B cell (primary cell): Measurements from ENCODE around the gene SEMA3B. TPM values are rescaled to one million over a fixed set of nuclear protein-coding genes. Genes with fewer than 3 reads are reported as not detected.

Source experiments
- ATAC-seq: fragments of 200-7000 bp; cut with Tn5 transposase; one replicate; pipeline ENCODE4 v1.10.0; 2021; ENCODE audit warnings: low read depth, mild to moderate bottlenecking, moderate number of reproducible peaks, moderate library complexity
- CTCF ChIA-PET: fragments of 350-600 bp; sonication (Branson Sonifier 250); formaldehyde crosslinking; loops from one replicate; lab custom pipeline; 2021; ENCODE audit warnings: antibody characterized with exemption, inconsistent platforms; lab: Charles Lee
- POLR2A ChIA-PET: fragments of 350-600 bp; sonication (Branson Sonifier 250); formaldehyde crosslinking; loops from one replicate; lab custom pipeline; 2021; ENCODE audit warnings: antibody characterized with exemption; lab: Charles Lee
- DNase-seq: peaks from one replicate; pipeline ENCODE4 v3.0.0; 2013
- H2AFZ ChIP-seq: 2 replicates; pipeline ENCODE4 v1.6.1; 2012; ENCODE audit warnings: mild to moderate bottlenecking, low read depth, low read length; ENCODE audit not compliant: insufficient read depth, poor library complexity, severe bottlenecking
- H3K27ac ChIP-seq, 2 donors: 1 replicate in 1 of 2; 2 replicates in 1 of 2; pipeline ENCODE4 v1.5.1; 2012 to 2013; ENCODE audit warnings: low read length in 2 of 2, mild to moderate bottlenecking in 2 of 2, moderate library complexity in 1 of 2
- H3K27me3 ChIP-seq, 4 experiments: fragments of 200-600 bp in 1 of 4; sonication (generic) in 1 of 4; replicated peaks in 1 of 4; 1 replicate in 2 of 4; 2 replicates in 2 of 4; pipeline versions ENCODE4 v1.6.1 to v1.7.0; 2013 to 2016; ENCODE audit warnings: low read length in 3 of 4, mild to moderate bottlenecking in 2 of 4, mixed read lengths in 1 of 4, moderate library complexity in 1 of 4; ENCODE audit not compliant: insufficient read depth in 4 of 4, control insufficient read depth in 3 of 4; ENCODE audit errors: control extremely low read depth in 1 of 4
- H3K36me3 ChIP-seq, 2 experiments: replicated peaks in 1 of 2; 1 replicate in 1 of 2; 2 replicates in 1 of 2; pipeline versions ENCODE4 v1.6.1 to v1.7.1; 2013; ENCODE audit warnings: low read length in 1 of 2; ENCODE audit not compliant: insufficient read depth in 2 of 2, control insufficient read depth in 1 of 2; ENCODE audit errors: control extremely low read depth in 1 of 2, extremely low read depth in 1 of 2
- H3K4me1 ChIP-seq, 2 donors: fragments of 200-600 bp in 1 of 2; sonication (generic) in 1 of 2; 1 replicate in 1 of 2; 2 replicates in 1 of 2; pipeline versions ENCODE4 v1.5.1 to v1.6.1; 2013 to 2017; ENCODE audit warnings: low read length in 2 of 2; ENCODE audit not compliant: control insufficient read depth in 2 of 2, insufficient read depth in 2 of 2
- H3K4me2 ChIP-seq: replicated peaks from 2 replicates; pipeline ENCODE3; 2012; ENCODE audit warnings: mild to moderate bottlenecking, low read depth, low read length; ENCODE audit not compliant: poor library complexity, severe bottlenecking
- H3K4me3 ChIP-seq, 5 experiments: fragments of 200-600 bp in 1 of 5; sonication (generic) in 1 of 5; 1 replicate in 3 of 5; 2 replicates in 2 of 5; pipeline versions ENCODE4 v1.5.1 to v1.7.0; 2011 to 2016; ENCODE audit warnings: low read length in 4 of 5, mild to moderate bottlenecking in 4 of 5, low read depth in 2 of 5, control low read depth in 1 of 5, moderate library complexity in 1 of 5; ENCODE audit not compliant: insufficient read depth in 1 of 5; ENCODE audit errors: control extremely low read depth in 1 of 5, extremely low read depth in 1 of 5
- H3K79me2 ChIP-seq: fragments of 200-600 bp; sonication (generic); one replicate; pipeline ENCODE4 v1.6.0; 2016; ENCODE audit warnings: low read length; ENCODE audit not compliant: control insufficient read depth, insufficient read depth
- H3K9ac ChIP-seq: fragments of 200-600 bp; sonication (generic); 2 replicates; pipeline ENCODE4 v1.6.1; 2017; ENCODE audit warnings: mild to moderate bottlenecking, low read length, moderate library complexity
- H3K9me3 ChIP-seq, 3 donors: one replicate each; pipeline versions ENCODE4 v1.6.1 to v1.7.1; 2013; ENCODE audit warnings: low read length in 2 of 3; ENCODE audit not compliant: control insufficient read depth in 2 of 3, insufficient read depth in 1 of 3; ENCODE audit errors: control extremely low read depth in 1 of 3
- H4K20me1 ChIP-seq: 2 replicates; pipeline ENCODE4 v1.6.0; 2012; ENCODE audit warnings: mild to moderate bottlenecking, low read length; ENCODE audit not compliant: insufficient read depth, control insufficient read depth, poor library complexity, severe bottlenecking
- H3K27ac Mint-ChIP-seq: one replicate; pipeline ENCODE4 v1.8.0; 2021; ENCODE audit warnings: mixed read lengths
- H3K27me3 Mint-ChIP-seq: one replicate; pipeline ENCODE4 v1.8.0; 2021; ENCODE audit warnings: mixed read lengths
- H3K4me1 Mint-ChIP-seq: one replicate; pipeline ENCODE4 v1.8.0; 2021; ENCODE audit warnings: mixed read lengths
- H3K4me3 Mint-ChIP-seq: one replicate; pipeline ENCODE4 v1.8.0; 2021; ENCODE audit warnings: mixed read lengths
- H3K9me3 Mint-ChIP-seq: one replicate; pipeline ENCODE4 v1.8.0; 2022; ENCODE audit warnings: mixed read lengths; ENCODE audit not compliant: insufficient read depth
- EZH2 ChIP-seq: IDR thresholded peaks from 2 replicates; pipeline ENCODE4 v1.6.1; 2012; ENCODE audit warnings: borderline replicate concordance, low read depth, mild to moderate bottlenecking, moderate library complexity, low read length; ENCODE audit not compliant: insufficient read depth, poor library complexity, severe bottlenecking
- WGBS: methylation state at CpG from one replicate; pipeline ENCODE4 v1.1.5; 2013; ENCODE audit warnings: missing lambda C conversion rate; ENCODE audit not compliant: insufficient coverage; 5-methylcytosine and 5-hydroxymethylcytosine counted together
- intact Hi-C: fragments of 100-400 bp; cut with micrococcal nuclease; formaldehyde crosslinking; loops from one replicate; pipeline ENCODE4 v1.10.0; 2022
- polyA plus RNA-seq: library from polyadenylated mRNA; depleted of rRNA; stranded (reverse); fragments of >200 nt; gene quantifications from 2 replicates; pipeline ENCODE4 v1.2.3, GENCODE V29; 2012
- total RNA-seq, 2 donors: library from RNA; stranded (reverse); fragments of 120-200 nt in 1 of 2; gene quantifications; 1 replicate in 1 of 2; 2 replicates in 1 of 2; pipeline versions ENCODE4 v1.2.3 to v1.2.4, GENCODE V29; 2013 to 2022
- TF ChIP-seq, protein P1 (sequence below): fragments of 200-600 bp; IDR thresholded peaks from one replicate; pipeline ENCODE4 v1.8.0; 2022; ENCODE audit warnings: antibody characterized with exemption, mild to moderate bottlenecking

The SEMA3B gene
- total and polyA plus RNA-seq, 2 donors (not counting 1 experiment from before 2014, with no cell fraction given): 0.34 to 0.52 TPM

- H3K4me3 ChIP-seq: no peak overlapping the region
- 70% methylated on average over 3 of the region's 3 CpGs for WGBS
- Mint-ChIP-seq H3K9me3 (no peaks in the 10 kb centered on the region), H3K4me1 (peaks cover 6% of the 10 kb centered on the region), H3K27me3 (peaks cover 22% of the 10 kb centered on the region), H3K4me3 (no peak overlapping the region), H3K27ac (no peak overlapping the region)
- ChIA-PET POLR2A (no interaction called here), CTCF (interaction anchor here (0.7 to 2.4 kb wide), 4 partner anchors 9 to 76 kb away, joined by 3 to 12 read pairs (median 4); no protein-coding TSS in a partner anchor)
- H3K4me2 ChIP-seq: no peak overlapping the region
- no peak overlapping the region for H3K9ac ChIP-seq
- H3K27me3 ChIP-seq: peaks cover 0 to 37% (median 6%) of the 10 kb centered on the region in 4 experiments
- intact Hi-C loops: no loop called here
- H3K79me2 ChIP-seq: no peaks in the 10 kb centered on the region
- DNase-seq (no peak), ATAC-seq (no peak)
- H3K27ac ChIP-seq: no peak overlapping the region
- peaks cover 4 to 7% of the 10 kb centered on the region in 2 donors for H3K4me1 ChIP-seq
- H3K36me3 ChIP-seq: no peaks in the 10 kb centered on the region
- H3K9me3 ChIP-seq: no peaks in the 10 kb centered on the region
- no peaks in the 10 kb centered on the region for H4K20me1 ChIP-seq
- no peak overlapping the region for H2AFZ ChIP-seq
- TF ChIP-seq EZH2: no peak
- TF ChIP-seq, protein P1, sequence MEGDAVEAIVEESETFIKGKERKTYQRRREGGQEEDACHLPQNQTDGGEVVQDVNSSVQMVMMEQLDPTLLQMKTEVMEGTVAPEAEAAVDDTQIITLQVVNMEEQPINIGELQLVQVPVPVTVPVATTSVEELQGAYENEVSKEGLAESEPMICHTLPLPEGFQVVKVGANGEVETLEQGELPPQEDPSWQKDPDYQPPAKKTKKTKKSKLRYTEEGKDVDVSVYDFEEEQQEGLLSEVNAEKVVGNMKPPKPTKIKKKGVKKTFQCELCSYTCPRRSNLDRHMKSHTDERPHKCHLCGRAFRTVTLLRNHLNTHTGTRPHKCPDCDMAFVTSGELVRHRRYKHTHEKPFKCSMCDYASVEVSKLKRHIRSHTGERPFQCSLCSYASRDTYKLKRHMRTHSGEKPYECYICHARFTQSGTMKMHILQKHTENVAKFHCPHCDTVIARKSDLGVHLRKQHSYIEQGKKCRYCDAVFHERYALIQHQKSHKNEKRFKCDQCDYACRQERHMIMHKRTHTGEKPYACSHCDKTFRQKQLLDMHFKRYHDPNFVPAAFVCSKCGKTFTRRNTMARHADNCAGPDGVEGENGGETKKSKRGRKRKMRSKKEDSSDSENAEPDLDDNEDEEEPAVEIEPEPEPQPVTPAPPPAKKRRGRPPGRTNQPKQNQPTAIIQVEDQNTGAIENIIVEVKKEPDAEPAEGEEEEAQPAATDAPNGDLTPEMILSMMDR: no peak
Observed at GRCh38 chr3:50268276-50268675, 671 bp upstream of the SEMA3B start.

DNA sequence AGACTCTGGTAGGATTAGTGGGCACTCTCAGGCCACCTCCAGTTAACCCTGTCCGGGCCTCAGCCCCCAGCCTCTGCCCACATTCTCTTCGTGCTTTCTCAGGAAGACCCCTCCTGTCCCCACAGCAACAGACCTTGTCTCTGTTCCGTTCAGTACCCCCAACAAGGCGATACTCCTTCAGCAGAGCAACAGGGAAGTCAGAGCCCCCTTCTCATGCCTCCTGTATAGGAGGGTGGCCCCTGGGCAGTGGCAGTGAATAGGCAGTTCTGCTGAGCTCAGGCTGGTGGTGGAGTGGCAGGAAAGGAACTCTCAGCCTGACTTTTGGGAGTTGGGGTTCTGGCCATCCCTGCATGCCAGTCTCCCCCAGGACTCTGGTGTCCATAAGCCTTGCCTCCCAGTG lies 513 bp downstream of the SEMA3B start:
- Histone ChIP-seq H2AFZ (no peak overlapping the region), H3K27ac (no peak overlapping the region), H3K4me1 (peaks cover 15 to 19% of the 10 kb centered on the region in 2 donors), H3K4me2 (no peak overlapping the region), H3K36me3 (no peaks in the 10 kb centered on the region), H3K27me3 (peaks cover 0 to 49% (median 13%) of the 10 kb centered on the region in 4 experiments), H3K79me2 (no peaks in the 10 kb centered on the region), H3K4me3 (no peak overlapping the region), H3K9ac (no peak overlapping the region), H4K20me1 (peaks cover 8% of the 10 kb centered on the region), H3K9me3 (no peaks in the 10 kb centered on the region)
- Mint-ChIP-seq H3K4me1 (peaks cover 13% of the 10 kb centered on the region), H3K27ac (no peak overlapping the region), H3K4me3 (no peak overlapping the region), H3K27me3 (peaks cover 28% of the 10 kb centered on the region), H3K9me3 (no peaks in the 10 kb centered on the region)
- no peak for DNase-seq
- WGBS: 100% methylated on average over 2 of the region's 4 CpGs
- TF ChIP-seq EZH2: no peak
- TF ChIP-seq, protein P1: no peak
- ChIA-PET CTCF (interaction anchor here (0.6 to 5.5 kb wide), 3 partner anchors 19 to 75 kb away, joined by 3 to 46 read pairs (median 3); partner anchors contain the start of gene GNAT1), POLR2A (no interaction called here)
- intact Hi-C loops: no loop called here
- ATAC-seq: no peak
